GM21515 (cell line): ENCODE measurements around the gene EIPR1.

Source experiments
- ATAC-seq: cut with Tn5 transposase; IDR thresholded peaks from one replicate; pipeline ENCODE4 v1.9.1; 2021; ENCODE audit not compliant: unreplicated experiment

EIPR1 gene

DNA sequence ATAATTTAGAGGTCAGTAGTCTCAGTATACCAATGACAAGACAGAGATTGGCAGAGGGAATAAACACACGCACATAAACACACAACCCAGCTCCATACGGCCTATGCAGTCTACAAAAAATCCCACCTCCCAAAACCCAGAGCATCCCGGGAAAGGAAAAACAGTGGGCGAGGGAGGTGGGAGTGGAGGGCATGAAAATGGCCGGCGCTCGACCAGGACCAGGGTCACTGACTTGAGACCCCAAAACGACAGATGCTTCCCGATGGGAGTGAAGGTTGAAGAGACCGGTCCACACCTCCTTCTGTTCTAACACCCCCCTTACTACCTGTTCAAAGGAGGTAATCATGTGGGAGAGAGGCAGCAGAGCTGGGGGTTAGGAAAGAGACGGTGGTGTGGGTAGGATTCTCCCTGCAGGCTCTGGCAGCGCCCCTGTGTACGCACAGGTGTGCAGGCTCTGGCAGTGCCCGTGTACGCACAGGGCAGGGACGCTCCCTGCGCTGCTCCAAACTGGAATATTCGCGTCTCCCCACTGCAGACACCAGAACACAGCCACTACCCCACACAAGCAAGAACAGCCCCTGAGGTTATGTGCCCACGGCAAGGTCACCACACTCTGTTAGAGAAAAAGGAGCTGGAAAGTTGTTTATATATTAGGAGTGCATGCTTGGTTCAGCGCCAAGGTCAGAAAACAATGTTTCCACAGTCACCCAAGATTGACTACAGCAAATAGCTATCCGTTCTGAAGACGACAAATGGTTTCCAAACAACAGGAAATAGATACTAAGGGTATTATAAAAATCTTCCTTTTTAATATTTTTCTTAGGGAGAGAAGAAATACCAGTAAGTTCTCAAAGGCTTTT is 67.9 kb downstream of the EIPR1 start:
- ATAC-seq, result no peak

DNA sequence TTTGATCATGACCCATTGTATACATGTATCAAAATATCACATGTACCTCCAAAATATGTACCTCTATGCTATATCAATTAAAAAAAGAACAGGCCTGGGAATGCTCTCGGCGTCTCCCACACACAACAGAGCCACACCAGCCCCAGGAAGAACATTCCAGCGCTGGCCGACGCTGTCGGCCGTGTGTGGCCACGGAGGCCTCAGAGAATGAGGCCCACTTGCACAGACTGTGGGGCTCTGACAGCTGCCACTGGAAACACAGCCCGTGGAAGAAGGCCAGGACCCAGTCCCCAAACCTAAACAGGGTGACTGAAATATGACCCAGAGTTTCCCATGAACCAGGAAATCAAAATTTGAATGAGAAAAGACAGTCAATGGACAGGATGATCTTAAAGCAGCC is 69.7 kb downstream of the EIPR1 start:
- ATAC-seq, result no peak

DNA sequence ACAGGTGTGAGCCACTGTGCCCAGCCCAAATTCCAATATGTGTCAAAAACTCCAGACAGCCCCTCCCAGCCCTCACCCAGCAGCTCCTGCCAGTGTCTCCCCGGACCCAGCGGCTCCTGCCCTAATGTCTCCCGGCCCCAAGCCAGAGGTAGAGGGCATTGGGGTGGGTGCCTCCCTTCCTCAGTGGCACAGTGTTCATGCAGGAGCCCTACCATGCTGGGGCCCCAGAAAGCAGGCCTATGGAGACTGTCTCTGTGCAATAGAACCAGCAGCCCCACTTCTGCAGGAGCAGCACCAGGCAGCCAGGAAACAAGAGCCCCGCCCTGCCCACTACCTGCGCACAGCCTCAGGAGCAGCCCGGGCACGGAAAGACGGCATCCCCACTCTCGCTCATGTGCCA is 70.4 kb downstream of the EIPR1 start:
- no peak for ATAC-seq

- no peak for ATAC-seq
Measured at GRCh38 chr2:3305952-3306351, 71.7 kb downstream of the EIPR1 start.

DNA sequence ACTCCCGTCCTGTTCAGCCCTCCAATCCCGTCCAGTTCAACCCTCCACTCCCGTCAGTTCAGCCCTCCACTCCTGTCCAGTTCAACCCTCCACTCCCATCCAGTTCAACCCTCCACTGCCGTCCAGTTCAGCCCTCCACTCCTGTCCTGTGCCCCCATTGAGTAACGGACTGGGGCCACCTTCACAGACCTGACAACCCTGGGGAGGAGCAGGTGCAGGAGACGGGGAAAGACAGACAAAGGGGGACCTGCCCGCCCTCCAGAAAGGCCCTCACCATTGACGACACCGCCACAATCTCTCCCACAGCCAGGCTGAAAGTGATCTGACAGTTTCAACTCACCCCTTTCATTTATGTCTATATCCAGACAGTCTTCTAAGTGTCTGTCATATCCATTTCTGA is 72.2 kb downstream of the EIPR1 start:
- ATAC-seq, result no peak

DNA sequence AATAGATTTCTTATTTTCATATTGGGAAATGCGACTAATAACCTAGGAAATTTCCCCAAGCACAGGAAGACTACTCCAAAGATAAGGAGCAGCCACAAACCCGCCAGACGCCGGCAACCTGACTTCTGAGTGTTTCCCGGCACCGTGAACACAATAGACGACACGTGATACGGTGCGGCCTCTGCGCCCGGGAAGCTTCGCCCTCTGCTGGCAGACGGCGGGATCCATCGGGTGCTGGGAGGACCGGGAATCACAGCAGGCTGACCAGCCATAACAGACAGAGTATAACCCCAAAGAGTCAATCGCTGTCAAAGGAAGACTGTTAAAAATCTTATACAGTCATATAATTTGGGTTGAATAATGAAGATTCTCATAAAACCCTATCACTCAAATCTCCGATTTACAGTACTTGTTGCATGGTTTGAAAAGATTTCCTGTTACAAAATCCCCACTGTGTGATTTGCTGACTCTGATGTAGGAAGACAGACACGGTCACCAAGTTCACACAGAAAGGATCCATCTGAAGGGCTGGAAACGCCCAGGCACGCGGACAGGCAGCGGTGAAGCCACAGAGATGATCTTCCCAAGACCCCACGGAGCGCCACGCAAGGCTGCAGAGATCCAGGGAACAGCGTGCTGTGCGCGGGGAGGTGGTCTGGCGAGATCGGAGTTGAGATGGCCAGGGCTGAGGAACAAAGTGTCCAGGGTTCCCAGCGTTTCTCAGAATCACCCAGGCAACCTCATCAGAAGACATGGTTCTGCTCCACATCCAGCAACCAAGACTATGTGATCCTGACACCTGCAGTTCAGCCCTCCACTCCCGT is 73.8 kb downstream of the EIPR1 start:
- peak; percentile 97 for ATAC-seq

- peak; percentile 15 for ATAC-seq
Measured at GRCh38 chr2:3302751-3303582, 74.7 kb downstream of the EIPR1 start.

DNA sequence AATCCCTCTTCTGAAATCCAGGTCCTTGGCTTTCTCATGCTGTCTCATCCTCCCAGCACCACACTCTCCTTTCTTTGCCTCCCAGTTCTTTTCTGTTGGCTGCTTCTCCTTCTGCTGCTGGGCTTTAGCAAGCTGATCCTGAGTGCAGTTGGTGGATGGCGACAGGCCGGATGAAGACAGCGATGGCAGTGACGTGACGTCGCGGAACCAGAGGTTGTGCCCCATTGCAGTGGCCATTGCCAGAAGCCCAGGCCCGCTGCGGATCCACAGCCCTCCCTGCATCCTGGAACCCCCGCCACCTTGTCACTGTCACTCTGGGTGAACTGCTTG is 75.2 kb downstream of the EIPR1 start:
- no peak for ATAC-seq

- no peak for ATAC-seq
Measured at GRCh38 chr2:3301001-3301400, 76.6 kb downstream of the EIPR1 start.

GRCh38 chr2:3300224-3300995 is 77.2 kb downstream of the EIPR1 start:
- ATAC-seq, result no peak

DNA sequence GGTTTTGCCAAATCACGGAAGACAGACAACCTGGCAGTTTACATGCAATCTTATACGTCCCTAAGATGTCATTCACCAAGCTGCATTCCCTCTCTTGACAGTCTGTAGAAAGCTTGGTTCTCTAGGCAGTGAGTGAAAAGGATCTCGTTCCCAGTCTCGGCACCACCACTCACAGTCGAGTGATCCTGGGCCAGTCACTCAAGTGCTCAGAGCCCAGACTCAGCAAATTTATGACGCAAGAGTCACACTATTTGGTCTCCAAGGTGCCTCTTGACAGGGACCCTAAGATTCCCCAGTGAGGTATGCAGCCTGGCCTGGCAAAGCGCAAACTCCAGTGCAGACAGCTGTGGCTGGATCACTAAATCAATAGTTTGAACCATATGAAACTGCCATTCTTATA is 77.9 kb downstream of the EIPR1 start:
- ATAC-seq, result no peak

- ATAC-seq, result no peak
Measured at GRCh38 chr2:3299130-3299529, 78.5 kb downstream of the EIPR1 start.

GRCh38 chr2:3298191-3298590 is 79.4 kb downstream of the EIPR1 start:
- ATAC-seq, result no peak

GRCh38 chr2:3297523-3297922 is 80.1 kb downstream of the EIPR1 start:
- no peak for ATAC-seq

GRCh38 chr2:3296182-3296972 is 81.2 kb downstream of the EIPR1 start:
- no peak for ATAC-seq

DNA sequence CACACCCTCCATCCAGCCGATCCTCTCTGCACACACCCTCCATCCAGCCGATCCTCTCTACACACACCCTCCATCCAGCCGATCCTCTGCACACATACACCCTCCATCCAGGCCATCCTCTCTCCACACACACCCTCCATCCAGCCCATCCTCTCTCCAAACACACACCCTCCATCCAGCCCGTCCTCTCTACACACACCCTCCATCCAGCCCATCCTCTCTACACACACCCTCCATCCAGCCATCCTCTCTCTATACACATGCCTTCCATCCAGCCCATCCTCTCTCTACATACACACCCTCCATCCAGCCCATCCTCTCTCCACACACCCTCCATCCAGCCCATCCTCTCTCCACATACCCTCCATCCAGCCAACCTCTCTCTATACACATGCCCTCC is 83.1 kb downstream of the EIPR1 start:
- no peak for ATAC-seq

DNA sequence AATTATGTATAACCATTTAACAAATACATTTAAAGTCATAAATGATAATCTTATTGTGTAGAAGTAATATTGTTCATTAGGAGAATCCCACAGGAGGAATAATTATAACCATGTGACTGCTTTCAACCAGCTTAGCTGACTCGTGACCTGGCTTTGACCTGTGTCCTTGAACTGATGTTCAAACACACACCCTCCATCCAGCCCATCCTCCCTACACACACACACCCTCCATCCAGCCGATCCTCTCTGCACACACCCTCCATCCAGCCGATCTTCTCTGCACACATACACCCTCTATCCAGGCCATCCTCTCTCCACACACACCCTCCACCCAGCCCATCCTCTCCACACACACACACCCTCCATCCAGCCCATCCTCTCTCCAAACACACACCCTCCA is 83.5 kb downstream of the EIPR1 start:
- no peak for ATAC-seq

DNA sequence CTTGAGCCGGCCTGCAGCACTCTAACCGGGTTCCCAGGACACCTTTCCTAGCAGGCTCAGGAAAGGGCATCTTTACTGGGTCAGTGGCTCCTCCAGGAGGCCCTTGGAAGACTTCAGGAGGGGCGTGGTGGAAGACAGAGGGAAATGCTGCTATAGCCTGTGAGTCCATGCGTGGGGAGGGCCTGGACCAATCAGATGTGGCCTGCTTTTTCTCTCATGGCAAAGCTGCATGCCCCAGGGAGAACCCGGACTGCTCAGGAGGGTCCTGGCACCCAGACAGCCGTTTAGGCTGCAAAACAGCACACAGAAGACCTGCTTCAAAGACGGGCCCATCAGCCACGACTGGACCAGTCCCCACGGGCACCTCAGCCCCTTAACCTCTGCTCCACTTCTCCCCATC is 84.4 kb downstream of the EIPR1 start:
- ATAC-seq, result no peak

GRCh38 chr2:3292416-3292815 is 85.2 kb downstream of the EIPR1 start:
- ATAC-seq, result no peak

- ATAC-seq, result no peak
Measured at GRCh38 chr2:3291750-3292149, 85.9 kb downstream of the EIPR1 start.
